Stimulated activated CD4-positive, alpha-beta T cell treated with anti-CD3 and anti-CD28 coated beads, Interleukin-2, amount 100 ng/mL, for 24 hours (primary cell): Measurements from ENCODE around the gene GATA1.

Experiments used
- DNase-seq, 2 donors: peaks; one replicate each; pipeline ENCODE4 v3.0.0-alpha.2; 2020

Gene GATA1

DNA sequence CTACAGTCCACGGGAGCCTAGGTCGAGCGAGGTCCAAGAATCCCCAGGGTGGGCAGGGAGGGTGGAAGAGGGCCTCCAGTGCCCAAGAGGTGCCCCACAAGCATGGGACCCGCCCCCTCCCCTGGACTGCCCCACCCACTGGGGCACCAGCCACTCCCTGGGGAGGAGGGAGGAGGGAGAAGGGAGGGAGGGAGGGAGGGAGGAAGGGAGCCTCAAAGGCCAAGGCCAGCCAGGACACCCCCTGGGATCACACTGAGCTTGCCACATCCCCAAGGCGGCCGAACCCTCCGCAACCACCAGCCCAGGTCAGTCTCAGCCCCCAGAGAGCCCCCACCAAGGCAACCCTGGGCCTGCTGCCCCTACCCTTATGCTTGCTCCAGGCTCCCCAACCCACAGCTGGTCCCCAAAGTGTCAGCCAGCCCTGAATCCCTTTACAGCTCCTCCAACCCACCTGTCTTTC is at the start of gene GATA1:
GATA1 (plus strand) TSS at position 250 of the 460 bp plus-strand sequence. CDS start 4,520 bp downstream, outside the sequence.
- DNase-seq, result no peak

DNA sequence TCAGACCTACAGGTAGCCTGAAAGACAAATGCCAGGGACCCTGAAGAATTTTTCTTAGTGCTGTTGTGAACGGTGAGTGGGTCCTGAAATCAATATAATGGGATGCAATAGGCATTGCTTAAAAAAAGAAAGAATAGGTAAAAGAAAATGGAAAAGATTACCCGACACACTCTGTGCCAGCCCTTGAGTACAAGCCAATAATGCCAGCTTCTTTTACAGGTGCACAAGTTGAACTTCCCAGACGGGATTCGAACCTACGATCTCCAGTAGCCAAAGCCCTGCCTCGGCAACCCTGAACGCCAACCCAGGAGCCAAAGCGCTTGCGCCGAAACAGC is 49.5 kb upstream of the GATA1 start:
- DNase-seq, result no peak

DNA sequence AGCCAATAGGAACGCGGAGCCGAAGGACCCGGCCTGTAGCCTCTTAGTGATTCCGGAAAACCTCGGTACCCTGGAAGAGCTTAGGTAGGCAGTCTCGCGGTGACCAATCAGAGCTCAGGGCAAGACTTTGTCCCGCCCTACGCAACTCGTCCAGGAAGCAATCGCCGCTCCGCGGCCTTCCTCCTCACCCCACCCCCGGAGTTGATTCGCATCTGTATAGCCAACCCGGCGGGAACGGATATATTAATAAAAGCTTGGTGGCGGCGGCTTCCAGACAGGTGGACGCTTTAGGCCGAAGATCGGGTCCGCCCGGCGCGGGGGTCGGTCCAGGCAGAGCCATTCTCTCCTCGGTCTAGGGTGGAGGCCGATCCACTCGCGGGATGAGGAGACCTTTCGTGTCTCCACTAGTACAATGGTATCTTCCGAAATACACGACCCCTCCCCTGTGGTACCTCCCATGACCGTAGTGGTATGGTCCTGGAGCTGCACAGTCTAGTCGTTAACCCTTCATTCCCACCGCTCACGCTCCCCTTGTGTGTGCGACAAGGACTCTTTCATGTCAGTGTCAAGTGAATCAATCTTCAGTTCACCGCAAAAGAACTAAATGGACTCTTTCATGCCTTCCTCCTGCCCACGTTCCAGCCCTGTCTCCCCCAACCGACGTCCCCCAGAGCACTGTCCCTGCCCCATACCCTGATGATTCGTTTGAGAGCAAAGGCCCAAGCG is 49.0 kb upstream of the GATA1 start:
- peak; percentile 82 to 84 for DNase-seq

DNA sequence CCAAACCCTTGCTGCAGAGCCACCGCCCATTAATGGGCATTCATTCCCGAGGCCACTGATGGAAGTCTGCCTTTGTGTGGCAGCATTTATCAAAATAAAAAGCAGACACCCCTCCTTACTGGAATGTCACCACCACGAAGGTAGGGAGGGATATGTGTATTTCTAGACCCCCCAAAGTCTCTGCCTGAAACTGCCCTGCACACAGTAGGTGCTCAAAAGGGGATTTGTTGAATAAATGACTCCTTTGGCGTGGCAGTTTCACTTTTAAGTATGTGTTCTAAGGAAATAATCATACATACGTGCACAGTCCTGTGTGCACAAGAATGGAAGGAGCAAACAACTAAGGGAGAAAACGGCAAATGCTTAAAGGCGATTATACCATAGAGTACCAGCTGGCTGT is 48.5 kb upstream of the GATA1 start:
- no peak for DNase-seq

DNA sequence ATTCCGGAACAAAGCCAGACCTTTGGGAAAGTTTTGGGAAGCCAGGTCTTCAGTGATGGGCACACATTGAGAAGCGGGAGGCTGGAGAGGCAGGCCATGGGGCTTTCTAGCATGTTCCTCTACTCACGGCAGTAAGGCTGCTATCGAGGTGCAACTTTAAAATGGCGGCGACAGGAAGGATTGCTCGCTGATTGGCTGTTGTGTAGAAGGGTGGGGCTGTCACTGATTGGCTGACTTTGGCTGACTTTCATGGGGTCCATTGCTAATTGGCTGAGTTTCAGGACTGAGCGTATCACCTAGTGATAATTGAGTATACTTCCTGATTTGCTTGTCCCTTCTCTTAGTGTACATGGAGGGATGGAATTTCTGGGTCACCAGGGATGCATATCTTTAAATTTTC is 44.6 kb upstream of the GATA1 start:
- no peak for DNase-seq

DNA sequence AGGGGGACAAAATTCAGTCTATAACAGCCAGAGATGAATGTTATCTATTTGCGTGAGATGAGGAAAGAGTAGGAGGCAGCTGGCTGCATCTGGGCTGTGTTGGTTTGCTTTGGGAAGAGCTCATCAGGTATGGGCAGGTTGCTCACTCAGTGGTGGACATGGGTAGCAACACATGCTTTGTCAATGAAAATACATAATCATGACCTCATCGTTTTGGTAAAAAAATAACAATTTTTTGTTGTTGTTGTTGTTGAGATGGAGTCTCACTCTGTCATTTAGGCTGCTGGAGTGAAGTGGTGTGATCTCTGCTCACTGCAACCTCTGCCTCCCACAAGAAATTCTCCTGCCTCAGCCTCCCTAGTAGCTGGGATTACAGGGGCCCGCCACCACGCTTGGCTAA is 41.2 kb upstream of the GATA1 start:
- no peak for DNase-seq

DNA sequence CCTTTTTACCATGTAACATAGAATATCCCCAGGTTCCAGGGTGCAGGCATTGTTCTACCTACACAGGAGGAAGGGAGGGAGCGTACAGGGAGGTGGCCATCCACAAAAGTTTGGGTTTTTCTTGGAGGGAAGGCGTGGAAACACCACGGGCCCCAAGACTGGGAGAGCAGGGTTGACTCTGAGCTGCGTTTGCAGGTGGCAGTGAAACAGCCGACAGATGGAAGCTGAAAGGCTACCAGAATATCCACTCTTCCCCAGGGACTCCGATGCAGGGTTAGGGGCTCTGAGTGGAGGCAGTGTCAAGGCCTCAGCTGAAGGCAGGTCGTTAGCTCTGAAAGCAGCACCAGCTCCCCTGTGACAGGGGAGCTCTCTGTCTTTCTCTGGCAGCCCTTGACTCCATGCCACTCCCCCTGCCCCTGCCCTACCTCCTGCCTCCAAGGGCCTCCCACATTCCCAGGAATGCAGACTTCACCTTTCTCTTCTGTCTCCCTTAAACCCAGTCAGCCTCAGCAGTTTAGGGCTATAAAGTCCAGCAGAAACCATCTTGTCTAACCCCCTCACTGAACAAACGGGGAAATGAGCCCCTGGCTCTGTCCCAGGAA is 38.9 kb upstream of the GATA1 start:
- DNase-seq, result no peak

DNA sequence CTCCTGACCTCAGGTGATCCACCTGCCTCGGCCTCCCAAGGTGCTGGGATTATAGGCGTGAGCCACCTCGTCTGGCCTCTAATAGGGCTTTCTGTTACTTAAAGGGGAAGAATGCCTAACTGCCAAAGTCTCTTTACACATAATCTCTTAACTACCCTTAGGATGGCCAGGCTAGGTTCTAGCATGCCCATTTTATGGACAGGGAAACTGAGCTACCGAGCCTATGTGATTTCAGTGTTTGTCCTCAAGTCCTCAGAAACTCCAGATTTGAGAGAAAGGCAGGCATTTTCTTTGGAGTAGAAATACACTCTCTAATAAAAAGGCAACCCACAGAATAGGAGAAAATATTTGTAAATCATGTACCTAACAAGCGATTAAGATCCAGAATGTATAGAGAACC is 37.2 kb upstream of the GATA1 start:
- no peak for DNase-seq

DNA sequence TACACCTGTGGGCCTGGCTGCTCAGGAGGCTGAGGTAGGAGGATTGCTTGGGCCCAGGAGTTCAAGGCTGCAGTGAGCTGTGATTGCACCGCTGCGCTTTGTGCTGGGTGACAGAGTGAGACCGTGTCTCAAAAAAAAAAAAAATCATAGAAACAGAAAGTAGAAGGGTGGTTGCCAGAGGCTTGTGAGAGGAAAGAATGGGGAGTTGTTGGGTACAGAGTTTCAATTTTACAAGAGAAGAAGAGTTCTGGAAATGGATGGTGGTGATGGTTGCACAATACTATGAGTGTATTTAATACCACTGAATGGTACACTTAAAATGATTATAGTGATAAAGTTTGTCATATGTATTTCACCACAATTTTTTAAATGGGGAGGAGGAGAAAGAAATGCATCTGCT is 35.0 kb upstream of the GATA1 start:
- peak in 1 of 2 donors; percentile 9 for DNase-seq

DNA sequence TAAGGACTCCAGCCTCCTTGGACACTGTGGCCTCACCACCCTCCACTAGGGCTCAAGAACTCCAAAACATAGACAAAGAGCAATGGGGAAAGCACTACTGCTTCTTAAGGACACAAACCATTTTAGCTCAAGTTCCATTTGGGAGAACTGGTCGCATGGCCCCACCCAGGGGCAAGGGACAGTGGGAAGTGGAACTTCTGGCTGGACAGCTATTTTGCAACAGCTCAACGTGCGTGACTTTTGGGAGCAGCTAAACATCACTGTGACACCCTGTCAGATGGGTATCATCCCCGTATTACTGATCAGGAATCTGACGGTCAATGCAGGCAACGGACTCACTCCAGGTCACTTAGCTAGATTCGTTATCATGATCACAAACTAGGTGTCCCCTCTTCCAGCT is 33.9 kb upstream of the GATA1 start:
- DNase-seq, result no peak

DNA sequence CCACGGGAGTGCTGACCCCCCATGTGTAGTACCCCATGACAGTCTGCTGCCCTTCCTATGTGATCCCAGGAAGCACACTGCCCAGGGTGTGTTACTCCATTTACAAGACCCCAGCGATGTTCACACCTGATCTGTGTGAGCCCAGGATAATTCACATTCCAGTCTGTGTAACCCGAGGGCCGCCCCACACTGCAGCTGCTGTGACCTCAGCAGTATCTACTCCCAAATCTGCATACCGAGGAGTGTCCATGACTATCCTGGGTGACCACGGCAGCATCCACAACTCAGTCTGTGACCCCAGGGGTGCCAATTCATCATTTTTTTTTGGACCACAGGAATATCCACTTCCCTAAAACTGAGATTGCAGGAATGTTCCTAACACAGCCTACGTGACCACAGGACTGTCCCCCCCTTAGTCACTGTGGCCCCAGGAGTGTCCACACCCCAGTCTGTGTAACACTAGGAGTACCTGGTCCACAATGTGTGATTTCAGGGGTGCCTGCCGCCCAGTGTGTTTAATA is 32.6 kb upstream of the GATA1 start:
- DNase-seq, result no peak

DNA sequence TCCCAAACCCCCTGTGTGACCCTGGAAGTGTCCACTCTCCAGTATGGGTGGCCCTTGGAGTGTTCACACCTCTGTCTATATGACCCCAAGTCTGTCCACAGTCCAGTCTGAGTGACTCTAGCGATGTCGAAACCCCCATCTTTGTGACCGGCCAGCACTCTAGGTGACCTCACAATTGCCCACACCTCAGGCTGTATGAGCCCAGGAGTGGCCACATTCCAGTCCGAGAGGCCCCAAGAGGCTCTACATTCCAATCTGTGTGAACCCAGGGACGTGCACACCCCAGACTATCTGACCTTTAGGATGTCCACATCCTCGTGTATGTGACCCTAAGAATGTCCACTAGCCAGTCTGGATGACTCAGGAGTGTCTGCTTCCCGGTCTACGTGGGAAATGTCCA is 32.2 kb upstream of the GATA1 start:
- DNase-seq, result no peak

DNA sequence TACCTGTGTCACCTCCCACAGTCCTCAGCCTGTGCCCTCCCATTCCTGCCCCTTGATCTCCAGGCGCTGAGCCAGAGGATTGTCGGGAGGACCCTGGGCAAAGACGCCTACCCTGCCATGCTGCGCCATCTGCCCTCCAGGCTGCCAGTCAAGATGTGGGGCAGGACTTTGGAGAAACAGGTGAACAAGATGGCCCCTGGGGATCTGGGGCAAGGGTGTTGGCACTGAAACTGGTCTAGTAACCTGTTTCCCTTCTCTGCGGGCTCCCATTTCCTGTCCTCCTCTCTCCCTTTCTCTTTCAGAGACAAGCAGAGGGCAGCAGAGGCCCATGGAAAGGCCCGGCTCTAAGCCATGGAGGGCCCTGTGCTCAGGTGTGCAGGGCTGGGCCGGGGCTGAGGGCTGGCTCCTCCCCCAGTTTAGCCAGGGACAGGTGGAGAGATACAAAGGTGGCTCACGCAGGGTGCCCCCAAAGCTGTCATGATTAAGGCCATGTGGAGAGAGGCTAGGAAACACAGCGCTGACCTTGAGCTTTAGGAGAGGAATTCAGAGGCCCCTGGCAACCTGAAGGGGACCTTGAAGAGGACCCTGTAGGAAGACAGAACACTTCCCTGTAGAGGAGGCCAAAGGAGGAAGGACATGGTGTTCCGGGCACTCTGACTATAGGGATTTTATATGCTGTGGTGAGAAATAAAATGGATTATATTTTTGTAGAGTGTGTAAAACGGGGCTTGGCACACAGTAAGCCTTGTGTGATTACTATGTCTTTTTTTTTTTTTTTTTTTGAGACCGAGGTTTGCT is 24.5 kb upstream of the GATA1 start, which contains the start of gene GLOD5:
GLOD5 (plus strand) TSS at position 74 of the 798 bp plus-strand sequence; CDS start at position 118, 44 bp downstream.
- DNase-seq, result peak in 1 of 2 donors; percentile 3

DNA sequence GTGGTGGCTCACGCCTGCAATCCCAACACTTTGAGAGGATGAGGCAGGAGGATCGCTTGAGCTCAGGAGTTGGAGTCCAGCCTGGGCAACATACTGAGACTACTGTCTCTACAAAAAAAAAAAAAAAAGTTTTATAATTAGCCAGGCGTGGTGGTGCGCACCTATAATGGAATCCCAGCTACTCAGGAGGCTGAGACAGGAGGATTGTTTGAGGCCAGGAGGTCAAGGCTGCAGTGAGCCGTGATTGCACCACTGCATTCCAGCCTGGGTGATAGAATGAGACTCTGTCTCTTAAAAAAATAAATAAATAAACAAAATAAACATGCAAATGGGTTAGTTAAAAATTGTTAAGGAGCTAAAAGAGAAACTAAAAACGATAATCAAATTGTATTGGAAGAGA is 17.2 kb upstream of the GATA1 start:
- no peak for DNase-seq

DNA sequence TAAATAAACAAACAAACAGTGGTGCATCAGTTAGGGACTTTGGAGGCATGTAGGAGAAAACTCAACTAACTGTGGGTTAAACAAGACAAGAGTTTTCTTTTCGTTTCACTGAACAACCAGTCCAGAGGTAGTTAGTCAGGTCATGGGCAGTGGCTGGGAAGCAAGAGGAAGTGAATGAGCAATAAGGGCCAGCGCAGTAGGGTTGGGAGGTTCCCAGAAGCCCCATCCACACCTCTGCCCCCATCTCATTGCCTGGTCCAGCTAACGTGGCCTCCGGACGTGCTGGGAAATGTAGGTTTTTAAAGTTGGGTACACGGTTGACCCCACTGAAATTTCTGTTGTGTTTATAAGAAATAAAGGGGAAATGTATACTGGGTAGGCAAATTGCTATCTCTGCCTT is 16.1 kb upstream of the GATA1 start:
- no peak for DNase-seq

DNA sequence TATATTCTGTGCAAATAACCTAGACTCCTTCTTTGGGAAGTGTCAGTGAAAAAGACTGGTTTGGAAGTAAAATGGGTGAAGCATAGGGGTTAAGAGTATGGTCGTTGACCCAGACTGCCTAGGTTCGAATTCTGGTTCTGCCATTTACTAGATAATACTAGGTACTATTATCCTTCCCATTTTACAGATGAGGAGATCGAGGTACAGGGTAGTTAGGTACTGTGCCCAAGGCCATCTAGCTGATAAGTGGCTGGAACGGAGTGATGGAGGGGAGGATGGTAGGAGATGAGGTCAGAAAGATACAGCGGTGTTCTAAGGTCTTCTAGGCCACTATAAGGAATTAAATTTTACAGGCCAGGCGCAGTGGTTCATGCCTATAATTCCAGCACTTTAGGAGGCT is 13.8 kb upstream of the GATA1 start:
- no peak for DNase-seq

DNA sequence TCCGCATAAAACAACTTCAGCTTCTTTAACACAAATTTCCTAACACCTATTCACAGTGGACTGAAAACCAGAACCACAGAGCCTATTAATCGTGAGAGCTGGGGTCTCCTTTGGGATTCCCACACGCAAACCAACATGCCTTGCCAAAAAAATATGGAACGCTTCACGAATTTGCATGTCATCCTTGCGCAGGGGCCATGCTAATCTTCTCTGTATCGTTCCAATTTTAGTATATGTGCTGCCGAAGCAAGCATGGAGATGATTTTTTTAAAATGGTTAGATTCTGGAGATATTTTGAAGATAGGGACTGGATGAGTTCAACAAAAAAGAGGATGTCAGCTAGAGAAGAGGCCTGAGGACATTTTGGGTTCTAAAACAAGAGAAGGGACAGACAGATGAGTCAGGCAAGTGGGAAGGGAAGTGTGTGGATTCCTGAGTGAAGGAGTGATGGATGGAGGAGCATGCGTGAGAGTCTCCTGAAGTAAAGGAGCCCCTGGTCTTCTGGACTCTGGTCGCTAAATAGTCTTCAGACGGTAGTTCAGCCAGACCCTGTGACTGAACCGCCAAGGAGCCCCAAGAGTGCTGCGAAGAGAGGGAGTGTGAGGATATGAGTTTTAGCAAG is 9.5 kb upstream of the GATA1 start:
- DNase-seq, result no peak

DNA sequence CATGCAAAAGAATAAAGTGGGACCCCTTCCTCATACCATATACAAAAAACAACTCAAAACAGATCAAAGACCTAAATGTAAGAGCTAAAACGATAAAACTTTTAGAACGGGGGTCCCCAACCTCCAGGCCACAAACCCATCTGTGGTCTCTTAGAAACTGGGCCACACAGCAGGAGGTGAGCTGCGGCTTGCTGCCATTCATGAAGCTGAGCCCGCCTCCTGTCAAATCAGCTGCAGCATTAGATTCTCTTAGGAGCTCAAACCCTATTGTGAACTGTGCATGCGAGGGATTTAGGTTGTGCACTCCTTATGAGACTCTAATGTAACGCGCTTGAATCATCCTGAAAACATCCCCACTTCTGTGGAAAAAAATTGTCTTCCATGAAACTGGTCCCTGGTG is 7.0 kb upstream of the GATA1 start:
- DNase-seq, result no peak

DNA sequence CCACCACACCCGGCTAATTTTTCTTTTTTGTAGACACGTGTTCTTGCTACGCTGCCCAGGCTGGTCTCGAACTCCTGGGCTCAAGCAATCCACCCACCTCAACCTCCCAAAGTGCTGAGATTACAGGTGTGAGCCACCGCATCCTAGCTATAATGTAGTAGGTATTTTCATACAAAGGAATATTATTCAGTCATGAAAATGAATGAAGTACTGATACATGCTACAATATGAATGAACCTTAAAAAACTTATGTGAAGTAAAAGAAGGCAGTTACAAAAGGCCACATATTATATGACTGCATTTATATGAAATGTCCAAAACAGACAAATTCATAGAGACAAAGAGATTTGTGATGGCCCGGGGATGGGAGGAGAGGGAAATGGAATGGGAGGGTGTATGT is 4.7 kb upstream of the GATA1 start:
- DNase-seq, result no peak

DNA sequence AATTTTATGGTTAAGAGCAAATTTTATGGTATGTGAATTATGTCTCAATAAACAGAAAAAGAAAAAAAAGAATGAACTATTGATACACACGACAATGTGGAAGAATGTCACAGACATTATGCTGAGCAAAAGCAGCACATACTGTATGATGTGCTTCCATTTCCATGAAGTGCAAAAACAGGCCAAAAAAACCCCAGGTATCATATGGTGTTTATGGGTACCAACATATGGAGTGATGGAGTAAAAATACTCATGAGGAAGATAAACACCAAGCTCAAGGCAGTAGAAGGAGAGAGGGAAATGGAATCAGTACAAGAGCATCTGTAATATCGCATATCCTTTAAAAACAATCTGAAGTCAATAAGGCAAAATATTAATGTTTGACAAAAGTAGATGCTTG is 4.2 kb upstream of the GATA1 start:
- no peak for DNase-seq

DNA sequence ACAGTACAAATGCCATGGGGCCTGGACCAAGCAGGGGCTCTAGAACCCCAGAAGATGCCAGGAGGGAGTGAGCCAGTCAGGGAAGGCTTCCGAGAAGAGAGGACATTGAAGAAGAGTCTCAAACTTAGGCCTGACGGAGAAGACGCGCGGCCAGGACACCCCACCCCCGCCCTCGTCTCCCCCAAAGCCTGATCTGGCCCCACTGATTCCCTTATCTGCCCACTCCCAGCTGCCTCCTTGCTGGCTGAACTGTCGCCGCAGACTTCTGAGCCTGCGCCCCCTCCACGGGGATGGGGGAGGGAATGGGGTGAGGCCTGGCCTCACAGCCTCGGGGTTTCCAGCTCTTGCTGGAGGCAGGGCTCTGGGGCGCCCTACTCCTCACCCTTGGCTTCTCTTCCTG is 3.6 kb upstream of the GATA1 start:
- DNase-seq, result no peak

DNA sequence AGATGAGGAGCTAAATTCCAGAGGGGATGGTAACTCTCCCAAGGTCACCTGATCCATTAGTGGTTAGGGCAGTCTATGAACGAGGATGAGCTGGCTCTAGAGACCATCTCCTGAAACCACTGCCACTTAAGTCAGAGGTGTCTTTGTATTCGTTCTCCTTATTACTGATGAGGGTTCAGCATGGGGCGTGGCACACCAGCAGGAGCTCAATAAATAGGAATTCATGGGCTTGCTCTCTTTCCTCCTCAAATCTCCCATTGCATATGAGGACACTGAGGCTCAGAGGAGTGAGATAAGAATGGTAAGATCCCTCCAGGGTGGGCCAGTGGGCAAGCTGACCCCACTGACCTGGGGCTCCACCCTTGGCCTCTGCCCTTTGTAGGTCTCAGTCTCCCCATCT is 1.7 kb upstream of the GATA1 start:
- no peak for DNase-seq

DNA sequence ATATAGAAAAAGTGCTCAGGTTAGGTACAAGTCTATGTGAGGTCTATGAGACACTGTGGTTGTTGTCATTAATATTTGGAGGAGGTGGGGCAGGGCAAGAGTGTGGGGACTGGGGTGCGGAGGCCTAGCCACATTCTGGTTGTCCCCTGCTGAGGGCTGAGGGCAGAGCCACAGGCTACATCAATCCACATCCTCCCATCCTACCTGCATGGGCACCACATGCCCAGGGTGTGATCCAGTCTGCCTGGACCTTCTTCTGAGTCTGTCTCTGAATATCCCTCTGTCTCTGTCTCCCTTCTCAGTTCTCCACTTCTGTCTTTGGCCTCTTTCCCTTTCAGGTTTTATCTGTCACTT is 1.2 kb upstream of the GATA1 start:
- DNase-seq, result no peak
